GM12878 (cell line): ENCODE data around the gene CLIC6. TPM values are rescaled to one million over a fixed set of nuclear protein-coding genes. Genes with fewer than 3 reads are reported as not detected.

Experiments used
- ATAC-seq: fragments of 200-7000 bp; cut with Tn5 transposase; 3 replicates; pipeline ENCODE4 v1.9.1; 2020; ENCODE audit warnings: mild to moderate bottlenecking, moderate library complexity
- BruUV-seq: library from RNA; stranded (reverse); fragments of 400-500 nt; replicated peaks from 2 replicates; lab custom pipeline; 2021; lab: Mats Ljungman, UMichigan
- CTCF ChIA-PET: fragments of 300-600 bp; sonication (Branson Sonifier 250); formaldehyde crosslinking; extraction: SDS; loops from one replicate; lab custom pipeline; 2021; ENCODE audit warnings: inconsistent platforms; lab: Yijun Ruan, JAX
- POLR2A ChIA-PET: fragments of 350-600 bp; formaldehyde crosslinking; extraction: SDS; loops from one replicate; lab custom pipeline; 2021; ENCODE audit warnings: inconsistent platforms; lab: Charles Lee
- RAD21 ChIA-PET: fragments of 300-600 bp; sonication (Branson Sonifier 250); formaldehyde crosslinking; loops from one replicate; lab custom pipeline; 2023; ENCODE audit warnings: antibody characterized with exemption; ENCODE audit not compliant: unreplicated experiment; lab: Charles Lee
- SMC1A ChIA-PET: fragments of 300-600 bp; sonication (Branson Sonifier 250); formaldehyde crosslinking; loops from one replicate; lab custom pipeline; 2023; ENCODE audit not compliant: unreplicated experiment, uncharacterized antibody; lab: Charles Lee
- DNase-seq: peaks from one replicate; pipeline ENCODE4 v3.0.0-alpha.2; 2011; ENCODE audit warnings: low read depth, low spot score
- FAIRE-seq: peaks from 3 replicates; lab custom pipeline; 2011; peaks lifted over from hg19 to GRCh38; lab: Jason Lieb, UNC
- H2AFZ ChIP-seq: 2 replicates; pipeline ENCODE4 v1.6.0; 2011; ENCODE audit warnings: low read depth, low read length, control low read depth; ENCODE audit not compliant: control insufficient read depth
- H3K27ac ChIP-seq: 2 replicates; pipeline ENCODE4 v1.5.1; 2011; ENCODE audit warnings: control low read depth; ENCODE audit not compliant: control insufficient read depth, insufficient read depth
- H3K27me3 ChIP-seq, 2 experiments: replicated peaks in 1 of 2; 2 replicates each; pipeline versions ENCODE4 v1.6.0 to v1.6.1; 2011; ENCODE audit warnings: low read length in 1 of 2; ENCODE audit not compliant: control insufficient read depth in 2 of 2, insufficient read depth in 2 of 2
- H3K36me3 ChIP-seq, 2 experiments: 2 replicates each; pipeline ENCODE4 v1.5.1; 2011; ENCODE audit warnings: low read length in 1 of 2; ENCODE audit not compliant: control insufficient read depth in 2 of 2, insufficient read depth in 2 of 2
- H3K4me1 ChIP-seq: 2 replicates; pipeline ENCODE4 v1.6.1; 2011; ENCODE audit warnings: mild to moderate bottlenecking, low read length, moderate library complexity, mixed read lengths; ENCODE audit not compliant: control insufficient read depth, insufficient read depth
- H3K4me2 ChIP-seq: 2 replicates; pipeline ENCODE4 v1.6.0; 2011; ENCODE audit warnings: control low read depth; ENCODE audit not compliant: control insufficient read depth, insufficient read depth
- H3K4me3 ChIP-seq: fragments of 200-600 bp; sonication (generic); 2 replicates; pipeline ENCODE4 v1.5.1; 2016
- H3K79me2 ChIP-seq: 2 replicates; pipeline ENCODE4 v1.6.0; 2011; ENCODE audit warnings: low read length; ENCODE audit not compliant: control insufficient read depth, insufficient read depth
- H3K9ac ChIP-seq: 2 replicates; pipeline ENCODE4 v1.8.0; 2011; ENCODE audit warnings: low read length, control low read depth, mixed read lengths; ENCODE audit not compliant: control insufficient read depth, insufficient read depth
- H3K9me3 ChIP-seq: replicated peaks from 3 replicates; pipeline ENCODE4 v1.5.1; 2011; ENCODE audit warnings: mild to moderate bottlenecking, low read length; ENCODE audit not compliant: control insufficient read depth, insufficient read depth
- H4K20me1 ChIP-seq: 2 replicates; pipeline ENCODE4 v1.6.0; 2011; ENCODE audit not compliant: control insufficient read depth, insufficient read depth
- CBX5 ChIP-seq: sonication (generic); IDR thresholded peaks from 2 replicates; pipeline ENCODE4 v1.6.1; 2016; ENCODE audit warnings: low read depth, moderate library complexity, mild to moderate bottlenecking, inconsistent platforms
- CHD4 ChIP-seq: fragments of 200-600 bp; sonication (generic); IDR thresholded peaks from 2 replicates; pipeline ENCODE4 v1.6.1; 2016; ENCODE audit warnings: mild to moderate bottlenecking
- CREB1 ChIP-seq: IDR thresholded peaks from 2 replicates; pipeline ENCODE4 v1.6.1; 2012; ENCODE audit warnings: low read depth, mild to moderate bottlenecking, inconsistent platforms
- DPF2 ChIP-seq: fragments of 450-650 bp; IDR thresholded peaks from 2 replicates; pipeline ENCODE4 v1.6.1; 2017; ENCODE audit warnings: mild to moderate bottlenecking
- NKRF ChIP-seq: fragments of 450-650 bp; conservative IDR thresholded peaks from 2 replicates; pipeline ENCODE4 v1.6.1; 2017; ENCODE audit warnings: mild to moderate bottlenecking, moderate library complexity
- RELB ChIP-seq: fragments of 450-650 bp; IDR thresholded peaks from 2 replicates; pipeline ENCODE4 v1.6.1; 2017; ENCODE audit warnings: low read depth, mild to moderate bottlenecking, moderate library complexity
- SRF ChIP-seq, 2 experiments: IDR thresholded peaks; 2 replicates each; pipeline ENCODE4 v1.6.1; 2011; ENCODE audit warnings: low read depth in 2 of 2, low read length in 2 of 2, mild to moderate bottlenecking in 1 of 2, moderate library complexity in 1 of 2
- TCF7 ChIP-seq: IDR thresholded peaks from 2 replicates; pipeline ENCODE4 v1.6.1; 2014; ENCODE audit warnings: antibody characterized with exemption, borderline replicate concordance
- WRNIP1 ChIP-seq: IDR thresholded peaks from 2 replicates; pipeline ENCODE4 v1.6.1; 2011; ENCODE audit warnings: low read depth, low read length, improper control_type of control experiment, borderline replicate concordance
- WGBS: methylation state at CpG from one replicate; pipeline ENCODE4 v1.1.6; 2016; ENCODE audit warnings: low lambda C conversion rate; ENCODE audit not compliant: insufficient replicate concordance, insufficient coverage; ENCODE audit errors: missing lambda C conversion rate; 5-methylcytosine and 5-hydroxymethylcytosine counted together
- in situ Hi-C: fragments of 300-500 bp; cut with MboI; formaldehyde crosslinking; loops from 9 replicates; pipeline ENCODE4 v1.14.3; 2018; ENCODE audit warnings: mixed read lengths
- intact Hi-C: fragments of 100-400 bp; cut with micrococcal nuclease; formaldehyde crosslinking; loops from one replicate; pipeline ENCODE4 v1.14.2; 2022; ENCODE audit not compliant: unreplicated experiment
- polyA plus RNA-seq, 11 experiments: library from polyadenylated mRNA; depleted of rRNA in 4 of 11; unstranded in 6 of 11; stranded (reverse) in 5 of 11; fragments of >200 nt; fragmentation: Nextera tagmentation in 4 of 11; fragmentation: Illumina TruSeq in 1 of 11; extraction: Ambion mirVana in 4 of 11; extraction: Trizol in 1 of 11; gene quantifications; 1 replicate in 1 of 11; 2 replicates in 10 of 11; pipeline versions ENCODE4 v1.2.1 to v1.2.3, GENCODE V29; 2011 to 2016; ENCODE audit warnings: inconsistent platforms in 2 of 11, missing spikeins in 2 of 11, low read depth in 1 of 11
- total RNA-seq, 4 experiments: library from RNA; depleted of rRNA in 3 of 4; stranded (reverse); fragments of >200 nt in 3 of 4; fragmentation: Illumina TruSeq in 1 of 4; extraction: Trizol in 1 of 4; gene quantifications; 2 replicates each; pipeline versions ENCODE4 v1.2.1 to v1.2.3, GENCODE V29; 2013 to 2021

Gene CLIC6
- total and polyA plus RNA-seq, 10 of the 15 experiments (the other 5 are each of a cell fraction or from before 2014, with no cell fraction given) = 5.7 to 34.1 (median 11.2) TPM

DNA sequence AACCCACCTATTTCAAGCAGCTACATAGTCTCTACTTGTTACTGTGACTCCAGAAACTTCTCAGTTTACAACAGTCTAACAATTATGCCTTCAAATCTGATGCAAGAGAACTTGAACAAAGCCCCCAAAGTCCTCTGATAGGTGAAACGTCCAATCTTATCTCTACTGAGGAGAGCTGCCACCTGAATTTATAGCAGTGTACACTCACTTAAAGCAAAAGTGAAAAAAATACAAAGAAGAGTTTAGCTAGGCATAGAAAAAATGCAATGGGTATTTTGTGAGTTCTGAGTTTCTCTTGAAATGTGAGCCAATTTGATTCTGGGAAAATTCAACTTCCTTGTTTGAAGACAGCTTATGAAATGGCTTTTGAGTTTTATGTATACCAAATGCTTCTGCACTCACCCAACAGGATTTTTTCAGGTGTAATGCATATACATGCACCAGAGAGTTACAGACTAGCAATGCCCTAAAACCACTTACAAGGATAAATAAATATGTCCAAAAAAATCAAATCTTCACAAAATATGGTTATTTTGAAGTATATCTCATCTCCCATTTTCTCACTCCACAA, 17.8 kb upstream of the CLIC6 start:
- H3K27ac ChIP-seq = no peak overlapping the region
- H3K27me3 ChIP-seq = no peaks in the 10 kb centered on the region
- no peak for FAIRE-seq
- ATAC-seq = no peak
- in situ Hi-C loops (no loop called here), intact Hi-C loops (no loop called here)
- H3K4me3 ChIP-seq = no peak overlapping the region
- SMC1A ChIA-PET = interaction anchor here (1.4 kb wide), 1 partner anchor 16 kb away, joined by 4 read pairs; no protein-coding TSS in a partner anchor
- CTCF ChIA-PET = interaction anchor here (1.1 kb wide), 1 partner anchor 19 kb away, joined by 3 read pairs; no protein-coding TSS in a partner anchor
- WGBS = 9% methylated on average over 1 of the region's 1 CpG
- POLR2A ChIA-PET = interaction anchor here (0.5 kb wide), 1 partner anchor 15 kb away, joined by 8 read pairs; no protein-coding TSS in a partner anchor
- H2AFZ ChIP-seq = no peak overlapping the region
- RAD21 ChIA-PET = no interaction called here
- no peak for DNase-seq
- no TSS peak for BruUV-seq
- no peaks in the 10 kb centered on the region for H4K20me1 ChIP-seq
- H3K4me2 ChIP-seq = no peak overlapping the region
- no peaks in the 10 kb centered on the region for H3K79me2 ChIP-seq
- H3K36me3 ChIP-seq = no peaks in the 10 kb centered on the region
- no peak overlapping the region for H3K9ac ChIP-seq
- TF ChIP-seq RELB (no peak), CREB1 (no peak), CHD4 (no peak), CBX5 (no peak), NKRF (no peak), SRF (IDR thresholded peaks at IDR 0.05; ENCODE audit: low read depth in 2 of 2, low read length in 2 of 2) (no peak), DPF2 (no peak), WRNIP1 (no peak), TCF7 (no peak)
- no peaks in the 10 kb centered on the region; the same call in 1 of the 3 replicates for H3K9me3 ChIP-seq
- no peaks in the 10 kb centered on the region; the same call in 1 of the 2 replicates for H3K4me1 ChIP-seq
